Vagina (tissue), 2 donors: ENCODE measurements around the gene LGALS9.

Experiments
- POLR2A ChIP-seq, 2 donors: fragments of 450-650 bp; IDR thresholded peaks; one replicate each; pipeline ENCODE4 v1.6.1; 2017; ENCODE audit warnings: antibody characterized with exemption in 2 of 2, mild to moderate bottlenecking in 2 of 2, moderate library complexity in 2 of 2
- TF ChIP-seq, protein P1 (sequence below), 3 experiments: fragments of 450-650 bp in 2 of 3; fragments of 200-600 bp in 1 of 3; sonication (generic) in 1 of 3; IDR thresholded peaks; one replicate each; pipeline ENCODE4 v1.5.1; 2017 to 2019; ENCODE audit warnings: antibody characterized with exemption in 3 of 3, mild to moderate bottlenecking in 2 of 3, moderate library complexity in 2 of 3

DNA sequence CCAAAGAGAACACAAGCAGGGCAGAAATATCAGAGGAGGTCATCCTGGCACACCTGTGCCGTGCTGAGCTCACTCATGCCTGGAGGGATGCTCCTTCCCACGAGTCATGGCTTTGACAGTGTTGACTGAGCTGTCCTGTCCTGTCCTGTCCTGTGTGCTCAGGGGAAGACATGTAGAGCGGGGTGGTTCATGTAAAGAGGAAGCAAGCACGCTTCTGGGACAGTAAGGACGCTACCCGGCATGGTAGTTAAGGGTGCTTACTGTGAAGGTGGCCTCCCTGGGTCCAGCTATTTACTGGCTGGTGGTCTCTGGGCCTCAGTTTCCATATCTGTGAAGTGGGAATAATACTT is 398 bp downstream of the LGALS9 start:
- TF ChIP-seq, protein P1, sequence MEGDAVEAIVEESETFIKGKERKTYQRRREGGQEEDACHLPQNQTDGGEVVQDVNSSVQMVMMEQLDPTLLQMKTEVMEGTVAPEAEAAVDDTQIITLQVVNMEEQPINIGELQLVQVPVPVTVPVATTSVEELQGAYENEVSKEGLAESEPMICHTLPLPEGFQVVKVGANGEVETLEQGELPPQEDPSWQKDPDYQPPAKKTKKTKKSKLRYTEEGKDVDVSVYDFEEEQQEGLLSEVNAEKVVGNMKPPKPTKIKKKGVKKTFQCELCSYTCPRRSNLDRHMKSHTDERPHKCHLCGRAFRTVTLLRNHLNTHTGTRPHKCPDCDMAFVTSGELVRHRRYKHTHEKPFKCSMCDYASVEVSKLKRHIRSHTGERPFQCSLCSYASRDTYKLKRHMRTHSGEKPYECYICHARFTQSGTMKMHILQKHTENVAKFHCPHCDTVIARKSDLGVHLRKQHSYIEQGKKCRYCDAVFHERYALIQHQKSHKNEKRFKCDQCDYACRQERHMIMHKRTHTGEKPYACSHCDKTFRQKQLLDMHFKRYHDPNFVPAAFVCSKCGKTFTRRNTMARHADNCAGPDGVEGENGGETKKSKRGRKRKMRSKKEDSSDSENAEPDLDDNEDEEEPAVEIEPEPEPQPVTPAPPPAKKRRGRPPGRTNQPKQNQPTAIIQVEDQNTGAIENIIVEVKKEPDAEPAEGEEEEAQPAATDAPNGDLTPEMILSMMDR (IDR thresholded peaks at IDR 0.05), result no peak
- TF ChIP-seq POLR2A (IDR thresholded peaks at IDR 0.05), result no peak
